Measurements from ENCODE around the gene ZNF827. TPM values are rescaled to one million over a fixed set of nuclear protein-coding genes. Genes with fewer than 3 reads are reported as not detected.
"Not testable (repeated sequence)": the region's sequence is repeated elsewhere in the genome, so short reads cannot be mapped to it uniquely, and the experiment has no call there.

ZNF827 gene
- polyA plus RNA-seq, 4 donors, result 3.5 to 30.0 (median 7.5) TPM

GRCh38 chr4:145843639-145844038 is 95.0 kb downstream of the ZNF827 start:
- H3K27ac ChIP-seq (ENCODE audit: low read depth in 1 of 3, low read length in 2 of 3), result no peak overlapping the region
- peaks cover 0 to 33% (median 9%) of the 10 kb centered on the region in 3 donors for H3K36me3 ChIP-seq (ENCODE audit: control insufficient read depth in 3 of 3, insufficient read depth in 2 of 3, low read depth in 1 of 3, low read length in 3 of 3)
- FAIRE-seq, result no peak
- WGBS, 3 donors, result 77 to 86% (median 81%) methylated on average over 6 of the region's 6 CpGs
- H3K27me3 ChIP-seq (ENCODE audit: control insufficient read depth in 3 of 3, insufficient read depth in 3 of 3, low read length in 3 of 3), result no peaks in the 10 kb centered on the region
- no peak for DNase-seq
- H3K9me3 ChIP-seq (ENCODE audit: control insufficient read depth in 2 of 2, insufficient read depth in 1 of 2, low read depth in 1 of 2, low read length in 1 of 2), result no peaks in the 10 kb centered on the region
- H3K4me1 ChIP-seq (ENCODE audit: control insufficient read depth in 3 of 3, insufficient read depth in 2 of 3, low read depth in 1 of 3, low read length in 2 of 3), result no peaks in the 10 kb centered on the region
- no peak overlapping the region for H3K4me3 ChIP-seq (ENCODE audit: low read depth in 1 of 3, low read length in 3 of 3)

- Histone ChIP-seq H3K4me1 (ENCODE audit: control insufficient read depth in 3 of 3, insufficient read depth in 2 of 3, low read depth in 1 of 3, low read length in 2 of 3) (no peaks in the 10 kb centered on the region), H3K4me3 (ENCODE audit: low read depth in 1 of 3, low read length in 3 of 3) (no peak overlapping the region), H3K9me3 (ENCODE audit: control insufficient read depth in 2 of 2, insufficient read depth in 1 of 2, low read depth in 1 of 2, low read length in 1 of 2) (no peaks in the 10 kb centered on the region), H3K36me3 (ENCODE audit: control insufficient read depth in 3 of 3, insufficient read depth in 2 of 3, low read depth in 1 of 3, low read length in 3 of 3) (peaks cover 0 to 35% (median 9%) of the 10 kb centered on the region in 3 donors), H3K27me3 (ENCODE audit: control insufficient read depth in 3 of 3, insufficient read depth in 3 of 3, low read length in 3 of 3) (no peaks in the 10 kb centered on the region), H3K27ac (ENCODE audit: low read depth in 1 of 3, low read length in 2 of 3) (no peak overlapping the region)
- 67 to 94% (median 84%) methylated on average over 4 of the region's 4 CpGs for WGBS, 3 donors
- DNase-seq, result no peak
- no peak for FAIRE-seq
Observed at GRCh38 chr4:145843148-145843547, 95.5 kb downstream of the ZNF827 start.

- Histone ChIP-seq H3K27me3 (ENCODE audit: control insufficient read depth in 3 of 3, insufficient read depth in 3 of 3, low read length in 3 of 3) (no peaks in the 10 kb centered on the region), H3K9me3 (ENCODE audit: control insufficient read depth in 2 of 2, insufficient read depth in 1 of 2, low read depth in 1 of 2, low read length in 1 of 2) (no peaks in the 10 kb centered on the region), H3K4me3 (ENCODE audit: low read depth in 1 of 3, low read length in 3 of 3) (no peak overlapping the region), H3K27ac (ENCODE audit: low read depth in 1 of 3, low read length in 2 of 3) (no peak overlapping the region), H3K36me3 (ENCODE audit: control insufficient read depth in 3 of 3, insufficient read depth in 2 of 3, low read depth in 1 of 3, low read length in 3 of 3) (peaks cover 0 to 33% (median 9%) of the 10 kb centered on the region in 3 donors), H3K4me1 (ENCODE audit: control insufficient read depth in 3 of 3, insufficient read depth in 2 of 3, low read depth in 1 of 3, low read length in 2 of 3) (no peaks in the 10 kb centered on the region)
- 85 to 91% (median 90%) methylated on average over 11 of the region's 11 CpGs for WGBS, 3 donors
- FAIRE-seq (no peak), DNase-seq (no peak)
Observed at GRCh38 chr4:145842224-145842887, 96.3 kb downstream of the ZNF827 start.

GRCh38 chr4:145840801-145841200 is 97.8 kb downstream of the ZNF827 start:
- FAIRE-seq, result no peak
- H3K27me3 ChIP-seq (ENCODE audit: control insufficient read depth in 3 of 3, insufficient read depth in 3 of 3, low read length in 3 of 3), result no peaks in the 10 kb centered on the region
- no peaks in the 10 kb centered on the region for H3K9me3 ChIP-seq (ENCODE audit: control insufficient read depth in 2 of 2, insufficient read depth in 1 of 2, low read depth in 1 of 2, low read length in 1 of 2)
- peaks cover 0 to 32% (median 9%) of the 10 kb centered on the region in 3 donors for H3K36me3 ChIP-seq (ENCODE audit: control insufficient read depth in 3 of 3, insufficient read depth in 2 of 3, low read depth in 1 of 3, low read length in 3 of 3)
- no peaks in the 10 kb centered on the region for H3K4me1 ChIP-seq (ENCODE audit: control insufficient read depth in 3 of 3, insufficient read depth in 2 of 3, low read depth in 1 of 3, low read length in 2 of 3)
- H3K4me3 ChIP-seq (ENCODE audit: low read depth in 1 of 3, low read length in 3 of 3), result no peak overlapping the region
- 97 to 98% (median 98%) methylated on average over 3 of the region's 3 CpGs for WGBS, 3 donors
- H3K27ac ChIP-seq (ENCODE audit: low read depth in 1 of 3, low read length in 2 of 3), result no peak overlapping the region
- DNase-seq, result no peak

GRCh38 chr4:145840162-145840768 is 98.4 kb downstream of the ZNF827 start:
- WGBS, 3 donors, result 49 to 66% (median 56%) methylated on average over 3 of the region's 3 CpGs
- Histone ChIP-seq H3K4me3 (ENCODE audit: low read depth in 1 of 3, low read length in 3 of 3) (no peak overlapping the region), H3K27ac (ENCODE audit: low read depth in 1 of 3, low read length in 2 of 3) (no peak overlapping the region), H3K36me3 (ENCODE audit: control insufficient read depth in 3 of 3, insufficient read depth in 2 of 3, low read depth in 1 of 3, low read length in 3 of 3) (peaks cover 0 to 27% (median 9%) of the 10 kb centered on the region in 3 donors), H3K27me3 (ENCODE audit: control insufficient read depth in 3 of 3, insufficient read depth in 3 of 3, low read length in 3 of 3) (no peaks in the 10 kb centered on the region), H3K4me1 (ENCODE audit: control insufficient read depth in 3 of 3, insufficient read depth in 2 of 3, low read depth in 1 of 3, low read length in 2 of 3) (no peaks in the 10 kb centered on the region), H3K9me3 (ENCODE audit: control insufficient read depth in 2 of 2, insufficient read depth in 1 of 2, low read depth in 1 of 2, low read length in 1 of 2) (no peaks in the 10 kb centered on the region)
- DNase-seq (peak; percentile 23 to 50), FAIRE-seq (no peak)

GRCh38 chr4:145839151-145839550 is 99.5 kb downstream of the ZNF827 start:
- no peak for DNase-seq
- no peak overlapping the region for H3K27ac ChIP-seq (ENCODE audit: low read depth in 1 of 3, low read length in 2 of 3)
- WGBS, 3 donors, result 87 to 96% (median 89%) methylated on average over 10 of the region's 10 CpGs

GRCh38 chr4:145832384-145832783 is 106.2 kb downstream of the ZNF827 start:
- not testable (repeated sequence) for FAIRE-seq; H3K9me3 ChIP-seq (ENCODE audit: control insufficient read depth in 2 of 2, insufficient read depth in 1 of 2, low read depth in 1 of 2, low read length in 1 of 2); H3K4me1 ChIP-seq (ENCODE audit: control insufficient read depth in 3 of 3, insufficient read depth in 2 of 3, low read depth in 1 of 3, low read length in 2 of 3); H3K27ac ChIP-seq (ENCODE audit: low read depth in 1 of 3, low read length in 2 of 3); H3K4me3 ChIP-seq (ENCODE audit: low read depth in 1 of 3, low read length in 3 of 3); H3K36me3 ChIP-seq (ENCODE audit: control insufficient read depth in 3 of 3, insufficient read depth in 2 of 3, low read depth in 1 of 3, low read length in 3 of 3); H3K27me3 ChIP-seq (ENCODE audit: control insufficient read depth in 3 of 3, insufficient read depth in 3 of 3, low read length in 3 of 3); DNase-seq
- WGBS, 3 donors, result 75 to 89% (median 85%) methylated on average over 4 of the region's 4 CpGs

More at GRCh38 chr4:145839151-145839550, 99.5 kb downstream of the ZNF827 start:
- H3K36me3 ChIP-seq (ENCODE audit: control insufficient read depth in 3 of 3, insufficient read depth in 2 of 3, low read depth in 1 of 3, low read length in 3 of 3), result peaks cover 0 to 19% (median 5%) of the 10 kb centered on the region in 3 donors
- no peak for FAIRE-seq
- no peaks in the 10 kb centered on the region for H3K27me3 ChIP-seq (ENCODE audit: control insufficient read depth in 3 of 3, insufficient read depth in 3 of 3, low read length in 3 of 3)
- H3K9me3 ChIP-seq (ENCODE audit: control insufficient read depth in 2 of 2, insufficient read depth in 1 of 2, low read depth in 1 of 2, low read length in 1 of 2), result no peaks in the 10 kb centered on the region
- no peak overlapping the region for H3K4me3 ChIP-seq (ENCODE audit: low read depth in 1 of 3, low read length in 3 of 3)
- no peaks in the 10 kb centered on the region for H3K4me1 ChIP-seq (ENCODE audit: control insufficient read depth in 3 of 3, insufficient read depth in 2 of 3, low read depth in 1 of 3, low read length in 2 of 3)

- DNase-seq (no peak), FAIRE-seq (no peak)
- Histone ChIP-seq H3K9me3 (ENCODE audit: control insufficient read depth in 2 of 2, insufficient read depth in 1 of 2, low read depth in 1 of 2, low read length in 1 of 2) (no peaks in the 10 kb centered on the region), H3K27me3 (ENCODE audit: control insufficient read depth in 3 of 3, insufficient read depth in 3 of 3, low read length in 3 of 3) (no peaks in the 10 kb centered on the region), H3K27ac (ENCODE audit: low read depth in 1 of 3, low read length in 2 of 3) (no peak overlapping the region), H3K36me3 (ENCODE audit: control insufficient read depth in 3 of 3, insufficient read depth in 2 of 3, low read depth in 1 of 3, low read length in 3 of 3) (peaks cover 5 to 12% (median 5%) of the 10 kb centered on the region in 3 donors), H3K4me3 (ENCODE audit: low read depth in 1 of 3, low read length in 3 of 3) (no peak overlapping the region), H3K4me1 (ENCODE audit: control insufficient read depth in 3 of 3, insufficient read depth in 2 of 3, low read depth in 1 of 3, low read length in 2 of 3) (no peaks in the 10 kb centered on the region)
- 81 to 92% (median 86%) methylated on average over 3 of the region's 3 CpGs for WGBS, 3 donors
Observed at GRCh38 chr4:145830699-145831098, 107.9 kb downstream of the ZNF827 start.

Measured in small intestine (tissue), 7 donors.